ENCODE results near the gene ATXN10. TPM values are rescaled to one million over a fixed set of nuclear protein-coding genes. Genes with fewer than 3 reads are reported as not detected.

The ATXN10 gene
- total and polyA plus RNA-seq, 2 of the 8 experiments (the other 6 are each of a cell fraction or from before 2014, with no cell fraction given) = 134 to 210 TPM

- TF ChIP-seq KDM5A (IDR thresholded peaks at IDR 0.05; ENCODE audit: low read length) (no peak), TAF1 (IDR thresholded peaks at IDR 0.05; ENCODE audit: low read depth, low read length) (no peak), E2F6 (IDR thresholded peaks at IDR 0.05) (no peak), BRCA1 (IDR thresholded peaks at IDR 0.05; ENCODE audit: low read depth, low read length) (no peak), CBX5 (IDR thresholded peaks at IDR 0.05; ENCODE audit: low read depth, low read length) (no peak), ZNF274 (IDR thresholded peaks at IDR 0.05; ENCODE audit: borderline replicate concordance, extremely low read depth, low read length) (no peak)
These were observed 212.8 kb downstream of the ATXN10 start (continued) for GRCh38 chr22:45884201-45885062.

Measured in H1 (cell line).